SU-DHL-6 (cell line): ENCODE measurements around the gene TMEM129.

Source experiments
- CTCF ChIP-seq: fragments of 200-600 bp; sonication (generic); IDR thresholded peaks from one replicate; pipeline ENCODE4 v1.5.1; 2017; ENCODE audit warnings: antibody characterized with exemption, mild to moderate bottlenecking, low read length, moderate library complexity; ENCODE audit not compliant: insufficient read depth, poor library complexity, severe bottlenecking
- EZH2phosphoT487 ChIP-seq: fragments of 200-600 bp; sonication (generic), shearing (Covaris generic); conservative IDR thresholded peaks from 2 replicates; pipeline ENCODE4 v1.6.1; 2018; ENCODE audit warnings: mild to moderate bottlenecking, antibody characterized with exemption, low read length, moderate library complexity, mixed read lengths

GRCh38 chr4:1750381-1751154 lies 29.4 kb upstream of the TMEM129 start:
- TF ChIP-seq CTCF (no peak), EZH2phosphoT487 (no peak)
